ENCODE results near the gene RNU6-9. TPM values are rescaled to one million over a fixed set of nuclear protein-coding genes. Genes with fewer than 3 reads are reported as not detected.
A peak's percentile ranks its signal among the peaks of the same experiment; 100 is the strongest.
"Not testable (repeated sequence)": the region's sequence is repeated elsewhere in the genome, so short reads cannot be mapped to it uniquely, and the experiment has no call there.

RNU6-9 gene
- total RNA-seq, 1 donor from 2014 or later, result not detected

DNA sequence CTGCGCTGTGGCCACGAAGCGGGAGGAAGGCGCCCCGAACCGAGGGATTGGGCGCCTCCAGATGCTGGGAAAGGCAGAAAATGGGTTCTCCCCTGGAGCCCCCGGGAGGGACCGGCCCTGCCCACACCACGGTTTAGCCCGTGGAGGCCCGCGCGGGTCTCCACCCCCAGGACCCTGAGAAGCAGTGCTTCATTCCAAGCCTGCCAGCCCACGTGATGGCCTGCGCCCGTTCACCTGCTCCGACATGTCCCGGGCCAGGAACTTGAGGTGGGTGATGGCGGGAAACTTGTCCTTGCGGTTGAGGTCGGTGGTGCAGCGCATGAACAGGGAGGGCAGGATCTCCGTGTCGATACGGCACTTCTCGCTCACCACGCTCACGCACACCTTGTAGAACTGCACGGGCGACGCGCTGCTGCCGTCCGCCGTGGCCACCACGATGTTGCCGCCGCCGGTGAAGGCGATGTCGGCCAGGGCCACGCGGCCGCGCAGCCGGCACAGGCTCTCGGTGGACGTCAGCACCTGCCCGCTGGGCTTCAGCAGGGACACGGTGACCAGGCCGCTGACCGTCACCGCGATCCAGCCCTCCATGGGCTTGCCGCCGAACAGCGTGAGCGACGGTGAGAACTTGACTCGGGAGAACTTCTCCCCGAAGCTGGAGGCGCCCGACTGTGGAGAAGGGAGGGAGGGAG is 7.6 kb upstream of the RNU6-9 start:
- Histone ChIP-seq H3K27ac (ENCODE audit: low read depth, low read length) (no peak overlapping the region), H3K9ac (ENCODE audit: low read depth in 1 of 3, low read length in 3 of 3) (no peak overlapping the region), H3K4me3 (ENCODE audit: low read length in 3 of 3) (no peak overlapping the region), H3K36me3 (ENCODE audit: control insufficient read depth in 3 of 3, insufficient read depth in 3 of 3, low read length in 3 of 3) (peaks cover 61 to 73% (median 69%) of the 10 kb centered on the region in 3 donors), H3K4me1 (ENCODE audit: control insufficient read depth in 3 of 3, insufficient read depth in 3 of 3, low read length in 3 of 3) (peaks cover 0 to 1% (median 0%) of the 10 kb centered on the region in 3 donors), H3K9me3 (ENCODE audit: control insufficient read depth in 3 of 3, low read length in 3 of 3) (no peaks in the 10 kb centered on the region), H3K27me3 (ENCODE audit: control insufficient read depth in 3 of 3, insufficient read depth in 3 of 3, low read length in 3 of 3) (no peaks in the 10 kb centered on the region)

- no peak overlapping the region for H3K4me3 ChIP-seq (ENCODE audit: low read length in 3 of 3)
- H3K36me3 ChIP-seq (ENCODE audit: control insufficient read depth in 3 of 3, insufficient read depth in 3 of 3, low read length in 3 of 3), result peaks cover 51 to 65% (median 58%) of the 10 kb centered on the region in 3 donors
- H3K27me3 ChIP-seq (ENCODE audit: control insufficient read depth in 3 of 3, insufficient read depth in 3 of 3, low read length in 3 of 3), result no peaks in the 10 kb centered on the region
- no peak overlapping the region for H3K9ac ChIP-seq (ENCODE audit: low read depth in 1 of 3, low read length in 3 of 3)
- no peak overlapping the region for H3K27ac ChIP-seq (ENCODE audit: low read depth, low read length)
- H3K9me3 ChIP-seq (ENCODE audit: control insufficient read depth in 3 of 3, low read length in 3 of 3), result no peaks in the 10 kb centered on the region
- peaks cover 3 to 14% (median 3%) of the 10 kb centered on the region in 3 donors for H3K4me1 ChIP-seq (ENCODE audit: control insufficient read depth in 3 of 3, insufficient read depth in 3 of 3, low read length in 3 of 3)
Observed at GRCh38 chr19:887072-887471, 6.2 kb upstream of the RNU6-9 start.

- no peak overlapping the region for H3K27ac ChIP-seq (ENCODE audit: low read depth, low read length)
- no peaks in the 10 kb centered on the region for H3K9me3 ChIP-seq (ENCODE audit: control insufficient read depth in 3 of 3, low read length in 3 of 3)
- H3K4me1 ChIP-seq (ENCODE audit: control insufficient read depth in 3 of 3, insufficient read depth in 3 of 3, low read length in 3 of 3), result peaks cover 5 to 16% (median 6%) of the 10 kb centered on the region in 3 donors
- H3K9ac ChIP-seq (ENCODE audit: low read depth in 1 of 3, low read length in 3 of 3), result no peak overlapping the region
- no peak overlapping the region for H3K4me3 ChIP-seq (ENCODE audit: low read length in 3 of 3)
- H3K36me3 ChIP-seq (ENCODE audit: control insufficient read depth in 3 of 3, insufficient read depth in 3 of 3, low read length in 3 of 3), result peaks cover 46 to 60% (median 54%) of the 10 kb centered on the region in 3 donors
- no peaks in the 10 kb centered on the region for H3K27me3 ChIP-seq (ENCODE audit: control insufficient read depth in 3 of 3, insufficient read depth in 3 of 3, low read length in 3 of 3)
Observed at GRCh38 chr19:887599-887998, 5.7 kb upstream of the RNU6-9 start.

- Histone ChIP-seq H3K36me3 (ENCODE audit: control insufficient read depth in 3 of 3, insufficient read depth in 3 of 3, low read length in 3 of 3) (peaks cover 38 to 50% (median 42%) of the 10 kb centered on the region in 3 donors), H3K27ac (ENCODE audit: low read depth, low read length) (no peak overlapping the region), H3K9ac (ENCODE audit: low read depth in 1 of 3, low read length in 3 of 3) (no peak overlapping the region), H3K27me3 (ENCODE audit: control insufficient read depth in 3 of 3, insufficient read depth in 3 of 3, low read length in 3 of 3) (no peaks in the 10 kb centered on the region), H3K4me3 (ENCODE audit: low read length in 3 of 3) (no peak overlapping the region), H3K4me1 (ENCODE audit: control insufficient read depth in 3 of 3, insufficient read depth in 3 of 3, low read length in 3 of 3) (peaks cover 5 to 16% (median 6%) of the 10 kb centered on the region in 3 donors), H3K9me3 (ENCODE audit: control insufficient read depth in 3 of 3, low read length in 3 of 3) (no peaks in the 10 kb centered on the region)
Observed at GRCh38 chr19:888581-889385, 4.5 kb upstream of the RNU6-9 start.

DNA sequence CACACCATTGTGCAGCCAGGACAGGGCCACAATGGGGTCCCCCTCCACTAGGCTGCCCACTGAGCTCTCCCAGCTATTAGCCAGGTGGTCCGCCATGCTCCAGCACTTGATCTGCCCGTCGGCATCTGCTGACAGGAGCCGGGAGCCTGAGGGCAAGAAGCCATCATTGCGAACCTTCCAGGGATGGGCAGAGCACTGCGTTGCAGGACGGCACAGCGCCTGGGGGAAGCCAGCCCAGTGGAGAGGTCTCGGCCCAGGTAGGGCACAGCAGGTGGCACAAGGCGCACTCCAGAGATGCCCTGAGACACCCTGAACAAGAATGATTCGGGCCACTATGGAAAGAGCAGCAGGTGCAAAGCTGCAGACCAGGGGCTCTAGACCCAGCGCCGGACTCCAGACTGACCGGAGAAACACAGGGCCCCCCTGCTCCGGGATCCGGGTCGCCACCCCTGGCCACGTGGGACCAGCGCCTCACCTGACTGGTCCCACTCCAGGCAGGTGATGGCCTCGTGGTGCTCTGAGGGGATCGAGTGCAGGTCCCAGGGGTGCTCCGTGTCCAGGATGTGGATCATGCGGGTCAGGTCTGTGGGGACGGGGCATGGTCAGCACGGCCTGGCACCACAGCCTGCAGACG is 3.5 kb upstream of the RNU6-9 start:
- H3K36me3 ChIP-seq (ENCODE audit: control insufficient read depth in 3 of 3, insufficient read depth in 3 of 3, low read length in 3 of 3), result peaks cover 38 to 42% (median 40%) of the 10 kb centered on the region in 3 donors
- H3K4me1 ChIP-seq (ENCODE audit: control insufficient read depth in 3 of 3, insufficient read depth in 3 of 3, low read length in 3 of 3), result peaks cover 5 to 16% (median 6%) of the 10 kb centered on the region in 3 donors
- no peak overlapping the region for H3K27ac ChIP-seq (ENCODE audit: low read depth, low read length)
- no peak overlapping the region for H3K9ac ChIP-seq (ENCODE audit: low read depth in 1 of 3, low read length in 3 of 3)
- H3K9me3 ChIP-seq (ENCODE audit: control insufficient read depth in 3 of 3, low read length in 3 of 3), result no peaks in the 10 kb centered on the region
- H3K27me3 ChIP-seq (ENCODE audit: control insufficient read depth in 3 of 3, insufficient read depth in 3 of 3, low read length in 3 of 3), result no peaks in the 10 kb centered on the region
- H3K4me3 ChIP-seq (ENCODE audit: low read length in 3 of 3), result no peak overlapping the region

DNA sequence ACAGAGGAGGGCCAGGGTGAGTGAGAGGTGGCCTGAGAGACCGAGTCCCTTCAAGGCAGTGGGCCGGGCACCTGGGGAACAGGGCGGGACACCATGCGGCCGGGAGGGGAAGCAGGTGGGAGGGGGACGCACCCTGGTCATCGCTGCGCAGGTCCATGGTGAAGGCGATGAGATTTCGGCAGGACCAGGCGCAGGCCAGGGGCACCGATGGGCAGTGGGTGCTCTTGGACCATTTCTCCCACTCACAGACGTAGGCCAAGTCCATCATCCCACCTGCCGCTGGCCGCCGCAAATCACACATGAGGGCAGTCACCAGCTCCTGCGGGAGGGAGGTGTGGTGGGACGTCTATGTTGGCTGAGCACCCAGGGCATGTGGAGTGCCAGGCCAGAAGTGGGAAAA is 2.5 kb upstream of the RNU6-9 start:
- no peak overlapping the region for H3K4me3 ChIP-seq (ENCODE audit: low read length in 3 of 3)
- H3K4me1 ChIP-seq (ENCODE audit: control insufficient read depth in 3 of 3, insufficient read depth in 3 of 3, low read length in 3 of 3), result peaks cover 5 to 16% (median 6%) of the 10 kb centered on the region in 3 donors
- no peak overlapping the region for H3K27ac ChIP-seq (ENCODE audit: low read depth, low read length)
- no peaks in the 10 kb centered on the region for H3K27me3 ChIP-seq (ENCODE audit: control insufficient read depth in 3 of 3, insufficient read depth in 3 of 3, low read length in 3 of 3)
- peak overlapping the region in 1 of 3 donors; percentile 14 for H3K9ac ChIP-seq (ENCODE audit: low read depth in 1 of 3, low read length in 3 of 3)
- no peaks in the 10 kb centered on the region for H3K9me3 ChIP-seq (ENCODE audit: control insufficient read depth in 3 of 3, low read length in 3 of 3)
- H3K36me3 ChIP-seq (ENCODE audit: control insufficient read depth in 3 of 3, insufficient read depth in 3 of 3, low read length in 3 of 3), result peaks cover 28 to 35% (median 31%) of the 10 kb centered on the region in 3 donors

GRCh38 chr19:891421-892200 is 1.7 kb upstream of the RNU6-9 start:
- not testable (repeated sequence) for H3K27me3 ChIP-seq (ENCODE audit: control insufficient read depth in 3 of 3, insufficient read depth in 3 of 3, low read length in 3 of 3); H3K9me3 ChIP-seq (ENCODE audit: control insufficient read depth in 3 of 3, low read length in 3 of 3)
- H3K27ac ChIP-seq (ENCODE audit: low read depth, low read length), result peak overlapping the region; percentile 93
- H3K4me3 ChIP-seq (ENCODE audit: low read length in 3 of 3), result peak overlapping the region; percentile 76 to 90 (median 89)
- peak overlapping the region; percentile 80 to 82 (median 80) for H3K9ac ChIP-seq (ENCODE audit: low read depth in 1 of 3, low read length in 3 of 3)
- peaks cover 20 to 28% (median 24%) of the 10 kb centered on the region in 3 donors for H3K36me3 ChIP-seq (ENCODE audit: control insufficient read depth in 3 of 3, insufficient read depth in 3 of 3, low read length in 3 of 3)
- peaks cover 5 to 16% (median 6%) of the 10 kb centered on the region in 3 donors for H3K4me1 ChIP-seq (ENCODE audit: control insufficient read depth in 3 of 3, insufficient read depth in 3 of 3, low read length in 3 of 3)

GRCh38 chr19:892243-892893 is 916 bp upstream of the RNU6-9 start:
- H3K9ac ChIP-seq (ENCODE audit: low read depth in 1 of 3, low read length in 3 of 3), result peak overlapping the region; percentile 80 to 82 (median 80)
- H3K9me3 ChIP-seq (ENCODE audit: control insufficient read depth in 3 of 3, low read length in 3 of 3), result no peaks in the 10 kb centered on the region
- H3K36me3 ChIP-seq (ENCODE audit: control insufficient read depth in 3 of 3, insufficient read depth in 3 of 3, low read length in 3 of 3), result peaks cover 19 to 26% (median 21%) of the 10 kb centered on the region in 3 donors
- H3K27ac ChIP-seq (ENCODE audit: low read depth, low read length), result peak overlapping the region; percentile 93
- no peaks in the 10 kb centered on the region for H3K27me3 ChIP-seq (ENCODE audit: control insufficient read depth in 3 of 3, insufficient read depth in 3 of 3, low read length in 3 of 3)
- H3K4me3 ChIP-seq (ENCODE audit: low read length in 3 of 3), result peak overlapping the region; percentile 76 to 90 (median 89)
- peaks cover 5 to 16% (median 6%) of the 10 kb centered on the region in 3 donors for H3K4me1 ChIP-seq (ENCODE audit: control insufficient read depth in 3 of 3, insufficient read depth in 3 of 3, low read length in 3 of 3)

GRCh38 chr19:896434-896833 is 3.1 kb downstream of the RNU6-9 start:
- no peaks in the 10 kb centered on the region for H3K27me3 ChIP-seq (ENCODE audit: control insufficient read depth in 3 of 3, insufficient read depth in 3 of 3, low read length in 3 of 3)
- no peaks in the 10 kb centered on the region for H3K9me3 ChIP-seq (ENCODE audit: control insufficient read depth in 3 of 3, low read length in 3 of 3)
- H3K4me1 ChIP-seq (ENCODE audit: control insufficient read depth in 3 of 3, insufficient read depth in 3 of 3, low read length in 3 of 3), result peaks cover 5 to 7% (median 6%) of the 10 kb centered on the region in 3 donors
- peaks cover 0 to 8% (median 4%) of the 10 kb centered on the region in 3 donors for H3K36me3 ChIP-seq (ENCODE audit: control insufficient read depth in 3 of 3, insufficient read depth in 3 of 3, low read length in 3 of 3)
- no peak overlapping the region for H3K27ac ChIP-seq (ENCODE audit: low read depth, low read length)
- no peak overlapping the region for H3K4me3 ChIP-seq (ENCODE audit: low read length in 3 of 3)
- H3K9ac ChIP-seq (ENCODE audit: low read depth in 1 of 3, low read length in 3 of 3), result no peak overlapping the region
